Calu3 (cell line): ENCODE measurements around the gene CAPZA2. TPM values are rescaled to one million over a fixed set of nuclear protein-coding genes. Genes with fewer than 3 reads are reported as not detected.
A peak's percentile ranks its signal among the peaks of the same experiment; 100 is the strongest.

Source experiments
- BruUV-seq: library from RNA; stranded (reverse); fragments of 400-500 nt; replicated peaks from 2 replicates; lab custom pipeline; 2021; lab: Mats Ljungman, UMichigan
- CTCF ChIA-PET: fragments of 300-600 bp; sonication (Branson Sonifier 250); formaldehyde crosslinking; loops from one replicate; lab custom pipeline; 2022; ENCODE audit warnings: antibody characterized with exemption; lab: Charles Lee
- DNase-seq: peaks from one replicate; pipeline ENCODE4 v3.0.0; 2022
- H3K27ac Mint-ChIP-seq: one replicate; pipeline ENCODE4 v1.8.0; 2022; ENCODE audit warnings: mixed read lengths; ENCODE audit not compliant: unreplicated experiment
- H3K27me3 Mint-ChIP-seq: one replicate; pipeline ENCODE4 v1.8.0; 2022; ENCODE audit warnings: mixed read lengths; ENCODE audit not compliant: unreplicated experiment
- H3K36me3 Mint-ChIP-seq: one replicate; pipeline ENCODE4 v1.8.0; 2022; ENCODE audit warnings: mild to moderate bottlenecking, moderate library complexity, mixed read lengths; ENCODE audit not compliant: insufficient read depth, unreplicated experiment
- H3K4me1 Mint-ChIP-seq: one replicate; pipeline ENCODE4 v1.8.0; 2022; ENCODE audit warnings: mild to moderate bottlenecking, low read depth, mixed read lengths; ENCODE audit not compliant: unreplicated experiment
- H3K4me3 Mint-ChIP-seq: one replicate; pipeline ENCODE4 v1.8.0; 2022; ENCODE audit warnings: mild to moderate bottlenecking, low read depth, moderate library complexity, mixed read lengths; ENCODE audit not compliant: unreplicated experiment
- H3K9me3 Mint-ChIP-seq: one replicate; pipeline ENCODE4 v1.8.0; 2022; ENCODE audit warnings: low read depth, mixed read lengths; ENCODE audit not compliant: unreplicated experiment
- intact Hi-C: fragments of 100-400 bp; cut with micrococcal nuclease; formaldehyde crosslinking; loops from one replicate; pipeline ENCODE4 v1.10.0; 2022; ENCODE audit not compliant: unreplicated experiment
- total RNA-seq: library from RNA; stranded (reverse); gene quantifications from 2 replicates; pipeline ENCODE4 v1.2.3, GENCODE V29; 2022
- TF ChIP-seq, protein P1 (sequence below): fragments of 200-600 bp; IDR thresholded peaks from one replicate; pipeline ENCODE4 v1.8.0; 2022; ENCODE audit warnings: antibody characterized with exemption; ENCODE audit not compliant: unreplicated experiment

Gene CAPZA2
- total RNA-seq, 1 experiment from 2014 or later: 209 TPM

DNA sequence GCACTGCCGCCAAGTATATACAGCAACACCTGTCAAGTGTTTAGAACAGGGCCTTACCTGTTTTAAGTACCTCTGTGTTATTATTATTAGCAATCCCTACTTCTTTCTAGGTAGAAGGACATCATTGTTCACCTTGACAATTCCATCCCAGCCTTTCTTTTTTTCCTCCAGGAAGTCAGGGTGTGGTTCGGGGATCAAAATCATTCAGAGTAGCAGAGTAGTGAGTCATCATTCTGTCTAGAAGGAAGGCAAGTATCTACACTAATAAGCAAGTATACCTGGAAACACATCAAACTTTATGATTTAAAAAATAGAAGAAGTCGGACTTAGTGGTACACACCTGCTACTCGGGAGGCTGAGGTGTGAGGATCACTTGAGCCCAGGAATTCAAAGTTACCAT, 25.5 kb upstream of the CAPZA2 start:
- H3K4me3 Mint-ChIP-seq: no peak overlapping the region
- H3K36me3 Mint-ChIP-seq: no peaks in the 10 kb centered on the region
- BruUV-seq: no TSS peak
- H3K9me3 Mint-ChIP-seq: no peaks in the 10 kb centered on the region
- H3K27ac Mint-ChIP-seq: no peak overlapping the region
- no peaks in the 10 kb centered on the region for H3K27me3 Mint-ChIP-seq
- intact Hi-C loops: no loop called here
- TF ChIP-seq, protein P1, sequence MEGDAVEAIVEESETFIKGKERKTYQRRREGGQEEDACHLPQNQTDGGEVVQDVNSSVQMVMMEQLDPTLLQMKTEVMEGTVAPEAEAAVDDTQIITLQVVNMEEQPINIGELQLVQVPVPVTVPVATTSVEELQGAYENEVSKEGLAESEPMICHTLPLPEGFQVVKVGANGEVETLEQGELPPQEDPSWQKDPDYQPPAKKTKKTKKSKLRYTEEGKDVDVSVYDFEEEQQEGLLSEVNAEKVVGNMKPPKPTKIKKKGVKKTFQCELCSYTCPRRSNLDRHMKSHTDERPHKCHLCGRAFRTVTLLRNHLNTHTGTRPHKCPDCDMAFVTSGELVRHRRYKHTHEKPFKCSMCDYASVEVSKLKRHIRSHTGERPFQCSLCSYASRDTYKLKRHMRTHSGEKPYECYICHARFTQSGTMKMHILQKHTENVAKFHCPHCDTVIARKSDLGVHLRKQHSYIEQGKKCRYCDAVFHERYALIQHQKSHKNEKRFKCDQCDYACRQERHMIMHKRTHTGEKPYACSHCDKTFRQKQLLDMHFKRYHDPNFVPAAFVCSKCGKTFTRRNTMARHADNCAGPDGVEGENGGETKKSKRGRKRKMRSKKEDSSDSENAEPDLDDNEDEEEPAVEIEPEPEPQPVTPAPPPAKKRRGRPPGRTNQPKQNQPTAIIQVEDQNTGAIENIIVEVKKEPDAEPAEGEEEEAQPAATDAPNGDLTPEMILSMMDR: no peak
- CTCF ChIA-PET: no interaction called here
- H3K4me1 Mint-ChIP-seq: peaks cover 26% of the 10 kb centered on the region
- DNase-seq: peak; percentile 29

DNA sequence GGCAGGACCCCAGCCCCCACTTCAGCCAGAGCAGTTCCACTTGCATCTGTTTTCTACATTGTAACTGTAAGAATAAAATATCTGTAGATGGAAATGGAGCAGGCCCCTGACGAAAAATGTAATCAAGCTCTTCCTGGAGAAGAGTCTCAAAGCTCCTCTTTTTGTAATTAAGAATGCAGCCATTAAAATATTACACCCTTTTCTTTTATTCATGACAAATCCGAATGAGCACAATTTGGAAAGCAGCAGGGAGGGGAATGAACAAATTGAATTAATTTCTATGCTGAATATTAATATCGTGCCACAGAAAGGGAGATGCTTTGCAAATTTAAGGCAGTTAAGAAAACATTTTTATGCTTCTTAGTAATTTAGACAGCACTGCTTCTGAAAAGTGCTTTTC, 24.8 kb upstream of the CAPZA2 start:
- intact Hi-C loops: no loop called here
- Mint-ChIP-seq H3K27me3 (peaks cover 3% of the 10 kb centered on the region), H3K36me3 (no peaks in the 10 kb centered on the region), H3K27ac (no peak overlapping the region), H3K4me3 (no peak overlapping the region), H3K9me3 (no peaks in the 10 kb centered on the region), H3K4me1 (peaks cover 26% of the 10 kb centered on the region)
- CTCF ChIA-PET: no interaction called here
- BruUV-seq: no TSS peak
- DNase-seq: no peak
- TF ChIP-seq, protein P1: no peak

DNA sequence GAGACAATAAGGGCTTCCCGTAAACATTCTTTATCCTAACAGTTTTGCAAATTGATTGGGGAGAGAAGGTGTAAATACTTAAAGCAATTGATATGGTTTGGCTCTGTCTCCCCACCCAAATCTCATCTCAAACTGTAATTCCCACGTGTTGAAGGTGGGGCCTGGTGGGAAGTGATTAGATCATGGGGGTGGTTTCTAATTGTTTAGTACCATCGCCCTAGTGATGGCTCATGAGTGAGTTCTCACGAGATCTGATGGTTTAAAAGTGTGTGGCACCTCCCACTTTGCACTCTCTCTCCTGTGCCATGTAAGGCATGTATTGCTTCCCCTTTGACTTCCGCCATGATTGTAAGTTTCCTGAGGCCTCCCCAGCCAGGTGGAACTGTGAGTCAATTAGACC, 22.1 kb upstream of the CAPZA2 start:
- TF ChIP-seq, protein P1: no peak
- Mint-ChIP-seq H3K4me3 (no peak overlapping the region), H3K27me3 (peaks cover 18% of the 10 kb centered on the region), H3K9me3 (no peaks in the 10 kb centered on the region), H3K27ac (no peak overlapping the region), H3K36me3 (no peaks in the 10 kb centered on the region), H3K4me1 (peaks cover 14% of the 10 kb centered on the region)
- intact Hi-C loops: no loop called here
- no TSS peak for BruUV-seq
- CTCF ChIA-PET: no interaction called here
- no peak for DNase-seq

DNA sequence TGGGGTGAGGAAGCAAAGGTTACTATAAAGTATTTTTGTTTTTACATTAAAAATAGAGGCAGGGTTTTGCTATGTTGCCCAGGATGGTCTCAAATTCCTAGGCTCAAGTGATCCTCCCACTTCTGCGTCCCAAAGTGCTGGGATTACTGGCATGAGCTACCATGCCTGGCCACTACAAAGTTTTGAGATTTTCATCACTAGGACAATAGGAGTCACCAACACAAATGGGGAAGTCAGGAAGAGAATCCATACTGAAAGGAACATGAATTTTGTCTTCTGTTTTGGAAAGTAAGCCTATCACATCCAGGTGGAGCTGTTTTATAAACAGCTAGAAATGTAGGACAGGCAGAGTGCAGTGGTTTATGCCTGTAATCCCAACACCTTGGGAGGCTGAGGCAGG, 20.0 kb upstream of the CAPZA2 start:
- Mint-ChIP-seq H3K27ac (no peak overlapping the region), H3K4me3 (no peak overlapping the region), H3K36me3 (no peaks in the 10 kb centered on the region), H3K9me3 (no peaks in the 10 kb centered on the region), H3K27me3 (peaks cover 18% of the 10 kb centered on the region), H3K4me1 (no peaks in the 10 kb centered on the region)
- TF ChIP-seq, protein P1: no peak
- CTCF ChIA-PET: no interaction called here
- DNase-seq: no peak
- no TSS peak for BruUV-seq
- intact Hi-C loops: no loop called here

DNA sequence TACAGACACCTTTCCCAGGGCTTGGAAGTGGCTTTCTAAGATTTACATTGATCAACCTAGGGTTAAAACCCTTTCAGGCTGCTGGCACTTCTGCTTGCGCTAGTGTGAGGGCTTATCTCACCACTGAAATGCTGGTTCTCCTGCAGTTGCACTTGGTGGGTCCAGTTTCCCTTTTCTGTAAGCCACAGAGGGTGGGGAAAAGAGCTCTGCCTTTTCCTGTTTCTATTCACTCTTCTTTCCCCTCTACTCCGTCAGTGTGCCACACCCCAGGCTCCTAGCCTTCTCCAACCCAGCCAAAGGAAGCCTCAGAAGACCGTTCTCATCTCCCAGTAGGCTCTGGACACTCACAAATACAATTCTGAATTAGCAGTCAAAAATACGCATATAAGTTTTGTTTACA, 19.0 kb upstream of the CAPZA2 start:
- CTCF ChIA-PET: no interaction called here
- H3K36me3 Mint-ChIP-seq: no peaks in the 10 kb centered on the region
- no peak for DNase-seq
- intact Hi-C loops: no loop called here
- TF ChIP-seq, protein P1: no peak
- no TSS peak for BruUV-seq
- H3K27me3 Mint-ChIP-seq: peaks cover 18% of the 10 kb centered on the region
- H3K4me3 Mint-ChIP-seq: no peak overlapping the region
- no peak overlapping the region for H3K27ac Mint-ChIP-seq
- H3K9me3 Mint-ChIP-seq: no peaks in the 10 kb centered on the region
- no peaks in the 10 kb centered on the region for H3K4me1 Mint-ChIP-seq
